HG03378 (cell line): Measurements from ENCODE around the gene HLA-A.

Source experiments
- ATAC-seq: cut with Tn5 transposase; IDR thresholded peaks from one replicate; pipeline ENCODE4 v1.9.1; 2021; ENCODE audit warnings: mild to moderate bottlenecking, moderate library complexity; ENCODE audit not compliant: unreplicated experiment

HLA-A gene

GRCh38 chr6:29933955-29934354 lies 8.4 kb upstream of the HLA-A start:
- ATAC-seq: no peak

- no peak for ATAC-seq
Observed at GRCh38 chr6:29935273-29935955, 6.9 kb upstream of the HLA-A start.

GRCh38 chr6:29938746-29939508 lies 3.4 kb upstream of the HLA-A start:
- no peak for ATAC-seq

GRCh38 chr6:29941016-29941415 lies 1.3 kb upstream of the HLA-A start:
- no peak for ATAC-seq

- ATAC-seq: no peak
Observed at GRCh38 chr6:29941471-29941870, 861 bp upstream of the HLA-A start.

- no peak for ATAC-seq
Observed at GRCh38 chr6:29941916-29942274, 437 bp upstream of the HLA-A start.

- no peak for ATAC-seq
Observed at GRCh38 chr6:29943053-29943966, 978 bp downstream of the HLA-A start.

- ATAC-seq: no peak
Observed at GRCh38 chr6:29945281-29945820, 3.0 kb downstream of the HLA-A start.

- no peak for ATAC-seq
Observed at GRCh38 chr6:29946223-29947076, 4.1 kb downstream of the HLA-A start.

- no peak for ATAC-seq
Observed at GRCh38 chr6:29947077-29947980, 5.0 kb downstream of the HLA-A start.

GRCh38 chr6:29948277-29948676 lies 5.9 kb downstream of the HLA-A start:
- ATAC-seq: no peak

- ATAC-seq: no peak
Observed at GRCh38 chr6:29949934-29950333, 7.6 kb downstream of the HLA-A start.

GRCh38 chr6:29951882-29952281 lies 9.6 kb downstream of the HLA-A start:
- no peak for ATAC-seq

- ATAC-seq: no peak
Observed at GRCh38 chr6:29953001-29953441, 10.7 kb downstream of the HLA-A start.

GRCh38 chr6:29953686-29954085 lies 11.4 kb downstream of the HLA-A start:
- ATAC-seq: no peak

GRCh38 chr6:29954272-29954671 lies 11.9 kb downstream of the HLA-A start:
- ATAC-seq: no peak

GRCh38 chr6:29955783-29956182 lies 13.5 kb downstream of the HLA-A start:
- no peak for ATAC-seq

GRCh38 chr6:29956518-29956917 lies 14.2 kb downstream of the HLA-A start:
- no peak for ATAC-seq

GRCh38 chr6:29958046-29958445 lies 15.7 kb downstream of the HLA-A start:
- ATAC-seq: no peak
